Activated CD8-positive, alpha-beta memory T cell treated with anti-CD3 and anti-CD28 coated beads for 48 hours (primary cell): Measurements from ENCODE around the gene VOPP1.
"Not testable (repeated sequence)": the region's sequence is repeated elsewhere in the genome, so short reads cannot be mapped to it uniquely, and the experiment has no call there.

Experiments used
- DNase-seq, 3 experiments: peaks; one replicate each; pipeline ENCODE4 v3.0.0-alpha.2; 2020; ENCODE audit warnings: low read depth in 2 of 3, low spot score in 2 of 3

Gene VOPP1

GRCh38 chr7:55572378-55573233, at the start of gene VOPP1:
Gene VOPP1, minus strand, starts transcription at chr7:55572502. Its CDS starts 178 bp downstream, at chr7:55572324.
- peak in 1 of 3 experiments; percentile 46 for DNase-seq

- no peak for DNase-seq
These were observed 46.6 kb upstream of the VOPP1 start for GRCh38 chr7:55618913-55619312.

- not testable (repeated sequence) for DNase-seq
These were observed 42.2 kb upstream of the VOPP1 start for GRCh38 chr7:55614365-55615064.

GRCh38 chr7:55609726-55610125, 37.4 kb upstream of the VOPP1 start:
- not testable (repeated sequence) for DNase-seq

DNA sequence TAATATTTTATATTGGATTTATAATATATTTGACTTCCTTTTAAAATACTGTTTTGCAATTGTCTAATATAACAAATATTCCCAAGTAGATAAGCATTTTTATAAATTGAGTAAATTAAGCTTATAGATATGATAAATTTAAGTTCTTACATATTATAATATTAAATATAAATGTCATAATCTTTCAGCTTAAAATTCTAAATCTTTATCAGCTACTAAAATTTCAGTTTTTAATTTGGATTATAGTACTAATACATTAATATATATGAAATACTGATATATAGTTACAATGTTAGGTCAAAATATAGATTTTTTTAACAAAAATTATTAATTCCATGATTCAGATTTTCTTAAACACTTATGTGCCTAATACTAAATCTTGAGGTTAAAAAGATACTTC, 33.4 kb upstream of the VOPP1 start:
- not testable (repeated sequence) for DNase-seq

GRCh38 chr7:55597944-55598499, 25.7 kb upstream of the VOPP1 start:
- not testable (repeated sequence) for DNase-seq

DNA sequence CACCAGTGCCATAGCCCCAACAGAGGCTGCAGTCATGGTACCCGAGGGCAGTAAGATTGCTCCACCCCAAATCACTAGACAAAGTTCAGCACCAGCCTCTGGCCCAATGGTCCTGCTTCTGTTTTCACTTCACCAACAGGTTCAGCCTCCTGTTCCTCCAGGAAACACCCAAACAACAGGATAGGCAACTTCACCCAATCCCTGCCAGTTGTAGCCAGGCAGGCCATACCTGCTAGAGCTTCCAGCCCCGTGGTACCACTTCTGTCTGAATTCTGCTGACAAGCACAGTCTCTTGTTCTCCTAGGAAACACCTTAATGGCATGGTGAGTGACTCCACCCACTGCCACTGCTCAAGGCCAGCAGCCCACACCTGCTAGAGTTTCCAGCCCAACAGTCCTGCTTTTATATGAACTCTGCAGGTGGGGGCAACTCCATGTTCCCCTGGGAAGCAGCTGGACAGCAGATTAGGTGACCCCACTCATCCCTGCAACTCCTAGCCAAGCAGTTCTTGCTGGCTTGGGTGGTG, 25.0 kb upstream of the VOPP1 start:
- not testable (repeated sequence) for DNase-seq

DNA sequence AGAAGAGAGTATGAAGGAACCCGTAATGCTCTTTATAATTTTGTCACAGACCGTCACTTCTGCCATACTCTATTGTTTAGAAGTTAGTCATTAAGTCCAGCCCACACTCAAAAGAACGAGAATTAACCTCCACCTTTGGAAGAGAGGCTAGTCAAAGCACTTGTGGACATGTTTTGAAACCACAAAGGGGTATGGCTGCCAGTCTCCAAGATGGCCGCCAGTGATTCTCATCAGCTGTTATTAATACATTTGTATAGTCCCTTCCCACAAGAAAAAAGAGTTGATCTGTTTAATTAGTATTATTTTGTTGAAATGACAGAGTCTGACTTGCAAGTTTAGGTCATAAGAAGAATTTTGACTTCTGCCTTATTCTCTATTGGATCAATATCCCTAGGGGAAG, 23.2 kb upstream of the VOPP1 start:
- DNase-seq: no peak

DNA sequence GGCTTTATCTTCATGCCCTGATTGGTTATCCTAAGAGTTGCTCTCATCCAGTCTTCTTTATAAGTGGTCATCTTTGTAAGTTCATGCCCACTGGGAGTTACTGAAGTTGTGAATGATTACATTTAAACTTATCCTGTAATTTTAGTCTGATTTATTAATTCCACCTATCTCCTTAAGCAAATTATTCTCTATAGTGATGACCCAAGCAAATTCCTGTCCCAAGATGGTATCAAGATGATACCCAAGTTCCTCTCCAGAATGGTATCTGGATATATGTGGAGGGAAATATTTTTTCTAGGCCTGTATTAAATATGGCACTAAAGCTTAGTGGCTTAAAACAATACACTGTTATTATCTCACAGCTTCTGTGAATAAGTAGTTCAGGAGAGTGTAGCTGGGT, 22.6 kb upstream of the VOPP1 start:
- no peak for DNase-seq

- DNase-seq: no peak
These were observed 22.1 kb upstream of the VOPP1 start for GRCh38 chr7:55594414-55594813.

- peak; percentile 27 to 74 (median 64) for DNase-seq
These were observed 21.4 kb upstream of the VOPP1 start for GRCh38 chr7:55593515-55594318.

DNA sequence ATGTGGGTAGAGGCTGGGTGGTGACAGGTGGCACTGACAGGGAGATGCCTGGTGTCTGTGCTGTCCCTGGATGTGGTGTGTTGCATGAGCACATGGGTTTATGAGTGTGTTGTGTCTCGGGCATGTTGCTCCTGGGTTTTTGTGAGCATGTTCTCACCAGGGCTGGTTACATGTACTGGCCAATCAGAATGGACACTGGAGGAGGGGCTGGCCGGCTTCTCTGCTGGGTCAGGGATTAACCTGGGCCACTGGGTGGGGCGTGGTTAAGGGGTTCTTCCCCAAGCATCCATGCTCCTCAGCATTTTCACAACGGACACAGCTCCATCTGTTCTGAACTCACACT, 20.8 kb upstream of the VOPP1 start:
- no peak for DNase-seq

GRCh38 chr7:55592492-55592891, 20.2 kb upstream of the VOPP1 start:
- DNase-seq: no peak

DNA sequence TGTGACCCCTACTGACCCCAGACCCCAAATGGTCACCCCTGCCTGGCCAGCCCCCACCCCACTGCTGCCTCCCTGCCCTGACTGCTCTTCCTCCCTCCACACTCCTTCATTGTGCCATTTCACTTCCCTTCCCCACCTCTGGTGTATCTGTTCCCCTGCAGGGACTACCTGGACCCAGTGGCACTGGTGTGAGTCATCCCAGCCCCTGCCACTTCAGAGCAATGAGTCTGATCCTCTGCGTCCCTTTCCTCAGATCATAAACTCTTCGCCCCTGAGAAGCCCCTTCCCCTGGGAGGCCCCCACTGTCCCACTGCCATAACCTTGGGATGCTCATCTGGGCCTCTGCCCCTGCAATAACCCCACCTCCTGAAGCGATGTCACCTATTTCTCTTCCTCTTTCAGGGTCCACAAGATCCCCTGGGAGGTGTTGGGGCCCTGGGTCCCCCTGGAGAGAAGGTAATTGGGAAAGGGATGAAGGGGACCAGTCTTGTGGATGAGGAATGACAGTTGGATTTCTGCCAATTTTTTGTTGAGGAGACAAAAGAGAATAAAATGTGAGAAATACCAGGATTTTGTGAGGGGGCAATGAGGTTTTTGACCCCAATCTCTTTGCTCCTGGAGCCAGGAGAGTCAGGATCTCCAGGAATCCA, 19.1 kb upstream of the VOPP1 start:
- DNase-seq: no peak

GRCh38 chr7:55590517-55591281, 18.4 kb upstream of the VOPP1 start:
- no peak for DNase-seq

DNA sequence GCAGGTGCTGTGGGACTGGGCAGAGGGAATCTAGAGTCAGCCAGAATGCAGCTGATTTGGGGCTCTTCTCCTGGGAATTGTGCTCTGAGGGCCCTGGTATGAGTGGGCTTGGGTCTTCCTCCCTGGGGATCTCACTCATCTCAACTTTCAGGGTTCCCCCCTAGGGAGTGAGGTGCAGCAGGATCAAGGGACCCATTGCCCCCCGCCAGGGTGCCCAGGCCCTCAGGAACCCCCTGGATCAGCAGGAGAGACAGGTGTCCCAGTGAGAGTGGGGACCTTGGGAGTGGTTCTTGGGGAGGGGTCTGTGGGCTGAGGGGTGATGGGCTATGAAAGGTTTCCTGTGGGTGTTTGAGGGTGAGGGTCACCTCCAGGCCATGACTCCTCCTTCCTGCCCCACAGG, 17.6 kb upstream of the VOPP1 start:
- DNase-seq: no peak

DNA sequence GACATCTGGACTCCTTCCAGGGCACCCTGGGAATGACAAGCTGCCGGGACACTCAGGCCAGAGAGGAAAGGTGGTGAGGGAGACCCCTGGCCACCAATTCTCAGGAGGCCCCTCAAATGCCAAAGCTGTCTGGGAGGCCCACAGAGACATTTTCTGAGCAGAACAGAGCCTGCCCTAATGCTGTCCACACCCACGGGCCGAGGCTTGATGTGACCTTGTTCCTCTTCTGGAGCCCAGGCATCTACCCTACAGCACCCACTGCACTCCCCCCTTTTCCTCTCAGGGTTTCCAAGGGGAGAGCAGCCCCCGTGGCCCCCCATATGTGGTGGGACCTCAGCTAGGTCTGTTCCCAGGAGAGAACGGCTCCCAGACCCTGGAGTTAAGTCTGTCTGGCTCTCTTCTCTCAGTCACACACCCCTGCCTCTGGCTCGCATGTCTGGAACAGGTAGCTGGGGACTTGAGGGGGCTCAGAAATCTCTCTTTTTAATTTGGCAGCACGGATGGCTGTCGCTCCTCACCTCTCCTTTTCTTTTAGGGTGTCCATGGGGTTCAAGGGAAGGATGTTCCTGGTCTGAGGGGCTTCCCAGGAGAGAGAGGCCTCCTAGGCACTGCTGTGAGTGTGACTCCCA, 16.8 kb upstream of the VOPP1 start:
- DNase-seq: no peak

DNA sequence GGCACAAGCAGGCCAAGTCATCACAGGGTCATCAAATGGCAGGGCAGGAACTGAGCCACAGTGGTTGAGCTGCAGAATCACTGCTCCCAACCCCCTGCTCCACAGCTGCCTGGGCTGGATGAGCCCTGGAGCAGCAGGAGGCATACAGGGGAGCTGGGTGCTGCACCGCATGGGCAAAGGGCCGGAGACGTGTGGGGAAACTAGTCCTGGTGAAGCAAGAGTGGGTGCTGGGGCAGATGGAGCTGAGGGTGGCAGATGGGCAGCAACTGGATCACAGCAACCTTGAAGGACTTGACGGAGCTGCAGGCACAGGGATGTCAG, 16.0 kb upstream of the VOPP1 start:
- DNase-seq: no peak

DNA sequence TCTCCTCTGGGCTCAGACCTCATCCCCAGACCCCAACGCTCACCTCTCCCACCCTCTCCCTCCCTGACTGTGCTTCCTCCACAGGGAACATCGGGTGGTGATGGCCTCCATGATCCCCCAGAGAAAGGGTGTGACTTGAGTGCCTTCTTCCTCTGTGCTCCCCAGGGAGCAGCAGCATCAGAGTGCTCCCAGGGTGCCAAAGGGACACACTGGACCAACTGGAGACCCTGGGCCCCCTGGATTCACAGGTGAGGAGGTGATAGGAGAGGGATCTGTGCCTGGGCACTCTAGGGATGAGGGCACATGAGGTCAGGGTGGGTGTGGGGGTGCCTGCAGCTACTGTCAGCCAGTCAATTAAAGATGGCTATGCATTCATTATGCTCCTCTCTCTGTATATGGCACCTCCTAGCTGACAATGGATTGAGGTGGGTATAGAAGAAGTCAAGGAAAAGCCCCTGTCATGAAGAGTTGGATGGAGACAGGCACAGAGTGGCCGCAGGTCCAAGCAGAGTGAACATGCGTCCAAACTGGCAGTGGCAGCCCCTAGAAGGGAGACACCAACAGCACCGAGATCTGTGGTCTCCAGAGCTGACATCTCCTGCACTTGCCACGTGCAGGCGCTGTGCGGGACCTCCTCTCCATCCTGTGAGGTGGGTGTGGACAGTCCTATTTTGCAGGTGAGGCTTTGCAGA, 15.5 kb upstream of the VOPP1 start:
- DNase-seq: no peak
